Progenitor cell of endocrine pancreas (in vitro differentiated cells): ENCODE measurements around the gene UBXN6. TPM values are rescaled to one million over a fixed set of nuclear protein-coding genes. Genes with fewer than 3 reads are reported as not detected.
A peak's percentile ranks its signal among the peaks of the same experiment; 100 is the strongest.

Experiments used
- DNase-seq: peaks from one replicate; pipeline ENCODE4 v3.0.0; 2021; ENCODE audit warnings: low spot score; ENCODE audit not compliant: unreplicated experiment
- H3K27ac Mint-ChIP-seq: 2 replicates; pipeline ENCODE4 v1.8.0; 2021; ENCODE audit warnings: mild to moderate bottlenecking, moderate library complexity, mixed read lengths
- H3K27me3 Mint-ChIP-seq: 2 replicates; pipeline ENCODE4 v1.8.0; 2021; ENCODE audit warnings: mixed read lengths
- H3K36me3 Mint-ChIP-seq: 2 replicates; pipeline ENCODE4 v1.8.0; 2022; ENCODE audit warnings: mixed read lengths; ENCODE audit not compliant: insufficient read depth
- H3K4me1 Mint-ChIP-seq: 2 replicates; pipeline ENCODE4 v1.8.0; 2021; ENCODE audit warnings: low read depth, mixed read lengths
- H3K4me3 Mint-ChIP-seq: 2 replicates; pipeline ENCODE4 v1.8.0; 2021; ENCODE audit warnings: low read depth, mild to moderate bottlenecking, moderate library complexity, mixed read lengths
- H3K9me3 Mint-ChIP-seq: 2 replicates; pipeline ENCODE4 v1.8.0; 2021; ENCODE audit warnings: low read depth, mixed read lengths
- CTCF ChIP-seq: fragments of 200-600 bp; sonication (generic); IDR thresholded peaks from one replicate; pipeline ENCODE4 v1.5.0; 2021; ENCODE audit warnings: antibody characterized with exemption, mild to moderate bottlenecking; ENCODE audit not compliant: unreplicated experiment
- total RNA-seq: library from RNA; stranded (reverse); gene quantifications from 2 replicates; pipeline ENCODE4 v1.2.1, GENCODE V29; 2021

Gene UBXN6
- total RNA-seq, 1 donor from 2014 or later: 57.2 TPM

- Mint-ChIP-seq H3K36me3 (peaks cover 4% of the 10 kb centered on the region), H3K27ac (no peak overlapping the region)
Measured at GRCh38 chr19:4406626-4407025, 51.0 kb downstream of the UBXN6 start.

DNA sequence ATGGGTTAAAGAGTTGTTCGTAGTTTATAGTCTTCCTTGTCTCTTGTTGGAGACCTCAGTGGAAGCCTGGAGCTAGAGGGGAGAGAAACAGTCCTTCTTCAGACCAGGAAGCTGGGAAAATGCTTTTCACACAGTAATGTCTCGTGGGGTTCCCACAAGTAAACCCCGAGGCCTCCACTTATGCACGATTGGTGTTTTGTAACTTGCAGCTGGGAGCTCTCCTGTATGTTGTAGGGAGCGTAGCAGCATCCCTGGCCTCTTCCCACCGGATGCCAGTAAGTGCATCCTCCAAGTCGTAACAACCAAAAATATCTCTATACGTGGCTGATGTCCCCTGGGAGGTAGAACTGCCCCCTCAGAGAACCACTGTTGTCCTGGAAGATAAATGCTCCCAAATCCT, 51.6 kb downstream of the UBXN6 start:
- H3K9me3 Mint-ChIP-seq: no peaks in the 10 kb centered on the region
- no peak for TF ChIP-seq CTCF
- peaks cover 4% of the 10 kb centered on the region for H3K36me3 Mint-ChIP-seq
- no peak overlapping the region for H3K27ac Mint-ChIP-seq
- peaks cover 19% of the 10 kb centered on the region for H3K4me1 Mint-ChIP-seq
- no peak overlapping the region for H3K4me3 Mint-ChIP-seq
- DNase-seq: no peak
- H3K27me3 Mint-ChIP-seq: no peaks in the 10 kb centered on the region

More at GRCh38 chr19:4406626-4407025, 51.0 kb downstream of the UBXN6 start:
- peaks cover 14% of the 10 kb centered on the region for H3K4me1 Mint-ChIP-seq
- no peaks in the 10 kb centered on the region for H3K27me3 Mint-ChIP-seq
- no peak overlapping the region for H3K4me3 Mint-ChIP-seq
- TF ChIP-seq CTCF: no peak
- no peaks in the 10 kb centered on the region for H3K9me3 Mint-ChIP-seq
- DNase-seq: no peak

- H3K4me1 Mint-ChIP-seq: peaks cover 28% of the 10 kb centered on the region
- DNase-seq: no peak
- no peaks in the 10 kb centered on the region for H3K9me3 Mint-ChIP-seq
- H3K4me3 Mint-ChIP-seq: peak overlapping the region; percentile 84
- H3K36me3 Mint-ChIP-seq: no peaks in the 10 kb centered on the region
- TF ChIP-seq CTCF: no peak
- peak overlapping the region; percentile 94 for H3K27ac Mint-ChIP-seq
- H3K27me3 Mint-ChIP-seq: no peaks in the 10 kb centered on the region
Measured at GRCh38 chr19:4403005-4403761, 54.4 kb downstream of the UBXN6 start.

DNA sequence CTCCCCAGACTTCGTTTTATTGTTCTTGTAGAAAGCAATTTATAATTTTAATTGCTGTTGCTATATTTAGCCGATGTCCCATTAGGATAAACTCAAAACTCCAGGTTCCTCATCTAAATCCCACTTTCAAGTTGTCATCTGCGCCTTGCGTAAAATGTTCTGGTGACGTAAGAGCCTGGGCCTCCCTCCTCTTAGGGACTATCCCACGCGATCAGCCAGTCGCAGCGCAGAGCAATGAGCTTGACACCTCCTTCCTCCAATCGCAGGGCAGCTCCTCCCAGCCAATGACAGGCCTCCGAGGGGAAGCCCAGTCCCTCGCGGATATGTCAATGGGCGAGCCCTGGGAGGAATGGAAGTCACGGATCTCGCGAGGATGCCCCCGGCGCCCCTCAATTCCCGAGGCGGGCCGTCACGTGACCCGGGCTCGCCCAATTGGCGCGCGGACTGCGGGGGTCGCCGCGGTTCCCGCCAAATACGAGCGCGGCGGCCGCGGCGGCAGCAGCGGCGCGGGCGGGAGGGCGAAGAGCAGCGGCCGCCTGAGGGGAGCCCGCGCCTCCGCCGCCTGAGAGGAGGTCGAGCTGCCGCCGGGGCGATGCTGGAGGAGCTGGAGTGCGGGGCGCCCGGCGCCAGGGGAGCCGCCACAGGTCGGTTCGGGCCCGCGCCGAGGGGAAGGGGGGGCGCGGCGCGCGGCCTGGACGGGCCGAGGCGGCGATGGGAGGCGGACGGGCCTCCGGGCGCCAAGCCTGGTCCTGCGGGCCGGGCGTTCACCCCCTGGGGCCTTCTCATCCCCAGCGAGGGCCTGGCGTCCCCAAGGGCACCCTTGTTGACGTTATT, 55.2 kb downstream of the UBXN6 start, which contains the start of gene CHAF1A:
TSS of gene CHAF1A (plus strand) at position 470 of the 834 bp plus-strand sequence. CDS start at position 593, 123 bp downstream.
- H3K4me1 Mint-ChIP-seq: peaks cover 28% of the 10 kb centered on the region
- no peaks in the 10 kb centered on the region for H3K27me3 Mint-ChIP-seq
- H3K4me3 Mint-ChIP-seq: peak within 1 kb of the TSS; percentile 84
- DNase-seq: peak; percentile 99
- H3K36me3 Mint-ChIP-seq: no peaks in the 10 kb centered on the region
- no peak for TF ChIP-seq CTCF
- H3K9me3 Mint-ChIP-seq: no peaks in the 10 kb centered on the region
- H3K27ac Mint-ChIP-seq: peak within 1 kb of the TSS; percentile 95

- Mint-ChIP-seq H3K27me3 (no peaks in the 10 kb centered on the region), H3K36me3 (no peaks in the 10 kb centered on the region), H3K4me1 (peaks cover 28% of the 10 kb centered on the region), H3K4me3 (peak overlapping the region; percentile 84), H3K9me3 (no peaks in the 10 kb centered on the region), H3K27ac (peak overlapping the region; percentile 95)
- no peak for TF ChIP-seq CTCF
- no peak for DNase-seq
Measured at GRCh38 chr19:4401769-4402170, 55.8 kb downstream of the UBXN6 start.
